Keratinocyte (primary cell): Measurements from ENCODE around the gene DACH1. TPM values are rescaled to one million over a fixed set of nuclear protein-coding genes. Genes with fewer than 3 reads are reported as not detected.
"Not testable (repeated sequence)": the region's sequence is repeated elsewhere in the genome, so short reads cannot be mapped to it uniquely, and the experiment has no call there.

Experiments
- DNase-seq: peaks from one replicate; pipeline ENCODE4 v3.0.0-alpha.2; 2011; ENCODE audit warnings: low read depth, missing footprints, low spot score
- FAIRE-seq: peaks from 2 replicates; lab custom pipeline; 2011; peaks lifted over from hg19 to GRCh38; lab: Jason Lieb, UNC
- H2AFZ ChIP-seq: 2 replicates; pipeline ENCODE4 v1.6.0; 2012; ENCODE audit warnings: low read length, control low read depth, inconsistent platforms; ENCODE audit not compliant: control insufficient read depth
- H3K27ac ChIP-seq: 2 replicates; pipeline ENCODE4 v1.5.1; 2011; ENCODE audit warnings: low read length; ENCODE audit not compliant: control insufficient read depth, insufficient read depth
- H3K27me3 ChIP-seq: 3 replicates; pipeline ENCODE4 v1.6.0; 2011; ENCODE audit warnings: low read length; ENCODE audit not compliant: control insufficient read depth, insufficient read depth; ENCODE audit errors: extremely low read depth
- H3K36me3 ChIP-seq, 2 experiments: 2 replicates in 1 of 2; 3 replicates in 1 of 2; pipeline ENCODE4 v1.5.1; 2011; ENCODE audit warnings: low read length in 2 of 2, mild to moderate bottlenecking in 1 of 2; ENCODE audit not compliant: control insufficient read depth in 2 of 2, insufficient read depth in 2 of 2; ENCODE audit errors: extremely low read depth in 1 of 2
- H3K4me1 ChIP-seq: 3 replicates; pipeline ENCODE4 v1.5.1; 2011; ENCODE audit warnings: low read length; ENCODE audit not compliant: control insufficient read depth, insufficient read depth; ENCODE audit errors: extremely low read depth
- H3K4me2 ChIP-seq: 3 replicates; pipeline ENCODE4 v1.6.0; 2011; ENCODE audit warnings: low read depth, low read length; ENCODE audit not compliant: control insufficient read depth, insufficient read depth; ENCODE audit errors: extremely low read depth
- H3K4me3 ChIP-seq, 3 experiments: fragments of 200-600 bp in 1 of 3; sonication (generic) in 1 of 3; 2 replicates in 2 of 3; 3 replicates in 1 of 3; pipeline ENCODE4 v1.5.1; 2011 to 2016; ENCODE audit warnings: low read length in 3 of 3, mild to moderate bottlenecking in 3 of 3, control low read depth in 2 of 3, inconsistent platforms in 1 of 3, low read depth in 1 of 3, mixed read lengths in 1 of 3, mixed run types in 1 of 3, moderate library complexity in 1 of 3; ENCODE audit not compliant: control insufficient read depth in 2 of 3, insufficient read depth in 2 of 3; ENCODE audit errors: extremely low read depth in 1 of 3
- H3K79me2 ChIP-seq: 2 replicates; pipeline ENCODE4 v1.6.0; 2012; ENCODE audit warnings: low read length; ENCODE audit not compliant: control insufficient read depth, insufficient read depth
- H3K9ac ChIP-seq: 3 replicates; pipeline ENCODE4 v1.6.0; 2011; ENCODE audit warnings: low read length; ENCODE audit not compliant: control insufficient read depth, insufficient read depth; ENCODE audit errors: extremely low read depth
- H3K9me1 ChIP-seq: 3 replicates; pipeline ENCODE4 v1.6.0; 2011; ENCODE audit warnings: low read length; ENCODE audit not compliant: control insufficient read depth, insufficient read depth; ENCODE audit errors: extremely low read depth
- H3K9me3 ChIP-seq: 2 replicates; pipeline ENCODE4 v1.5.1; 2012; ENCODE audit warnings: low read depth, low read length; ENCODE audit not compliant: control insufficient read depth
- H4K20me1 ChIP-seq: 3 replicates; pipeline ENCODE4 v1.6.0; 2011; ENCODE audit warnings: low read length; ENCODE audit not compliant: control insufficient read depth, insufficient read depth; ENCODE audit errors: extremely low read depth
- EZH2 ChIP-seq: IDR thresholded peaks from one replicate; pipeline ENCODE4 v1.6.1; 2012; ENCODE audit warnings: inconsistent platforms, mild to moderate bottlenecking, low read length, moderate library complexity
- dilution Hi-C: fragments of 300-500 bp; cut with MboI; formaldehyde crosslinking; loops from one replicate; pipeline ENCODE4 v1.7.0; 2020; ENCODE audit warnings: low sequenced_read_pairs; ENCODE audit not compliant: extremely low pct_ligation_motif_present
- polyA plus RNA-seq, 5 experiments: library from polyadenylated mRNA; depleted of rRNA in 3 of 5; stranded (reverse) in 3 of 5; stranded (forward) in 1 of 5; unstranded in 1 of 5; fragments of >200 nt; gene quantifications; 1 replicate in 1 of 5; 2 replicates in 3 of 5; 3 replicates in 1 of 5; pipeline versions ENCODE4 v1.2.1 to v1.2.3, GENCODE V29; 2011 to 2012; ENCODE audit warnings: missing spikeins in 2 of 5, low read depth in 1 of 5, low replicate concordance in 1 of 5
- TF ChIP-seq, protein P1 (sequence below), 3 experiments: IDR thresholded peaks in 1 of 3; conservative IDR thresholded peaks in 1 of 3; optimal IDR thresholded peaks in 1 of 3; 2 replicates in 2 of 3; 3 replicates in 1 of 3; pipeline versions ENCODE3 to v1.5.1; 2011; ENCODE audit warnings: low read length in 3 of 3, mild to moderate bottlenecking in 3 of 3, moderate library complexity in 2 of 3, control low read depth in 1 of 3, inconsistent platforms in 1 of 3; ENCODE audit not compliant: insufficient read depth in 2 of 3; ENCODE audit errors: extremely low read depth in 1 of 3

DACH1 gene
- polyA plus RNA-seq, 1 donor (not counting 4 experiments of a cell fraction or from before 2014, with no cell fraction given): not detected

DNA sequence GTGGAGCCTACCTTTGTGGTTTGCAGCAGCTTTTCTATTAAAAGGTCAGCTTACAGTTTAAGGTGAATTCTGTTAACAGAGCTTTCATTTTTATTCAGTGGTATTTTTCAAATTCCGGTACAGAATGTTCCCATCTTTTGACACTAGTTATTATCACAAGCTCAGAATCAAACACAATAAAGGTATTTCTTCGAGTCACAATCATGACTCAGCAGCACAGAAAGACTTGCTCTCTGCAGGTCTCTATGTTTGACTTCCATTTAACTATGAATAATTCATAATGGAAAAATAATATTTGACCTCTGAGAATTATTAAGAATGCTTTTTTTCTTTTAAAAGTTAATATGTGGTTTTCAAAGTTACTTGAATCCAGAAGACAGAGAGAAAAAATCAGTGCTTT is 28.2 kb downstream of the DACH1 start:
- H3K27me3 ChIP-seq: no peaks in the 10 kb centered on the region
- no peaks in the 10 kb centered on the region for H3K79me2 ChIP-seq
- dilution Hi-C loops: no loop called here
- no peak overlapping the region for H3K4me3 ChIP-seq
- no peak overlapping the region for H3K9ac ChIP-seq
- no peaks in the 10 kb centered on the region for H4K20me1 ChIP-seq
- H3K4me2 ChIP-seq: no peak overlapping the region
- H3K27ac ChIP-seq: no peak overlapping the region
- TF ChIP-seq EZH2: no peak
- TF ChIP-seq, protein P1, sequence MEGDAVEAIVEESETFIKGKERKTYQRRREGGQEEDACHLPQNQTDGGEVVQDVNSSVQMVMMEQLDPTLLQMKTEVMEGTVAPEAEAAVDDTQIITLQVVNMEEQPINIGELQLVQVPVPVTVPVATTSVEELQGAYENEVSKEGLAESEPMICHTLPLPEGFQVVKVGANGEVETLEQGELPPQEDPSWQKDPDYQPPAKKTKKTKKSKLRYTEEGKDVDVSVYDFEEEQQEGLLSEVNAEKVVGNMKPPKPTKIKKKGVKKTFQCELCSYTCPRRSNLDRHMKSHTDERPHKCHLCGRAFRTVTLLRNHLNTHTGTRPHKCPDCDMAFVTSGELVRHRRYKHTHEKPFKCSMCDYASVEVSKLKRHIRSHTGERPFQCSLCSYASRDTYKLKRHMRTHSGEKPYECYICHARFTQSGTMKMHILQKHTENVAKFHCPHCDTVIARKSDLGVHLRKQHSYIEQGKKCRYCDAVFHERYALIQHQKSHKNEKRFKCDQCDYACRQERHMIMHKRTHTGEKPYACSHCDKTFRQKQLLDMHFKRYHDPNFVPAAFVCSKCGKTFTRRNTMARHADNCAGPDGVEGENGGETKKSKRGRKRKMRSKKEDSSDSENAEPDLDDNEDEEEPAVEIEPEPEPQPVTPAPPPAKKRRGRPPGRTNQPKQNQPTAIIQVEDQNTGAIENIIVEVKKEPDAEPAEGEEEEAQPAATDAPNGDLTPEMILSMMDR (optimal IDR thresholded peaks at IDR 0.05 in 1 of 3, IDR thresholded peaks at IDR 0.05 in 1 of 3, conservative IDR thresholded peaks at IDR 0.05 in 1 of 3; ENCODE audit: extremely low read depth in 1 of 3, insufficient read depth in 2 of 3, low read length in 3 of 3): no peak
- no peaks in the 10 kb centered on the region for H3K4me1 ChIP-seq
- H3K9me1 ChIP-seq: no peaks in the 10 kb centered on the region
- no peak overlapping the region for H2AFZ ChIP-seq
- no peaks in the 10 kb centered on the region for H3K36me3 ChIP-seq
- DNase-seq (no peak), FAIRE-seq (no peak)
- no peaks in the 10 kb centered on the region for H3K9me3 ChIP-seq

DNA sequence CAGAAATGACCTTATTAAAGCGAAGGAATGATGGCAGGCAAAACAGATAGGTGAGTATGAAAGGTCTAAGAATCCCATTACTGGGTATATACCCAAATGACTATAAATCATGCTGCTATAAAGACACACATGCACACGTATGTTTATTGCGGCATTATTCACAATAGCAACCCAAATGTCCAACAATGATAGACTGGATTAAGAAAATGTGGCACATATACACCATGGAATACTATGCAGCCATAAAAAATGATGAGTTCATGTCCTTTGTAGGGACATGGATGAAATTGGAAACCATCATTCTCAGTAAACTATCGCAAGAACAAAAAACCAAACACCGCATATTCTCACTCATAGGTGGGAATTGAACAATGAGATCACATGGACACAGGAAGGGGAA is 29.4 kb downstream of the DACH1 start:
- H3K27me3 ChIP-seq, H3K36me3 ChIP-seq, H2AFZ ChIP-seq, H3K27ac ChIP-seq, dilution Hi-C loops, H4K20me1 ChIP-seq, H3K9me3 ChIP-seq, H3K9me1 ChIP-seq, DNase-seq, H3K4me2 ChIP-seq, H3K79me2 ChIP-seq, H3K4me1 ChIP-seq, H3K9ac ChIP-seq, FAIRE-seq, H3K4me3 ChIP-seq: not testable (repeated sequence)

DNA sequence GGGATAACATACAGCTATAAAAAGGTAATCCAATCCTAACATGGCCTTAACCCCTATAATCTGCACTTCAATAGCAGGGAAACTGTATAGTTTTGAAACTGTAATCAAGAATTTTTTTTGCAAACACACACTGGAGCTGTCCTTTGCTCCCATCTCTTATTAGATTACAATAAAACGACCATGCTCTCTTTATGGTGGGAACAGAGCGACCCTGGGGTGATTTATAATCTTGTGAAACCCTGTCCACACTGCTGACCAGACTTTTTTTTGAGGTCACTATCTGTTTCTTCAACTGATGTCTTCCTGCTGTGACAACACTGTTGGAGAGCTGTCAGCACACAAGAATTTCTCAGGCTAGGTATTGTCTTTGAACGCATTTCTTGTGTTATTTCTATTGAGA is 35.3 kb downstream of the DACH1 start:
- Histone ChIP-seq H3K79me2 (no peaks in the 10 kb centered on the region), H3K4me1 (no peaks in the 10 kb centered on the region), H4K20me1 (no peaks in the 10 kb centered on the region), H3K4me2 (no peak overlapping the region), H3K36me3 (no peaks in the 10 kb centered on the region), H2AFZ (no peak overlapping the region), H3K27ac (no peak overlapping the region), H3K9ac (no peak overlapping the region), H3K27me3 (no peaks in the 10 kb centered on the region), H3K9me3 (no peaks in the 10 kb centered on the region), H3K9me1 (no peaks in the 10 kb centered on the region), H3K4me3 (no peak overlapping the region)
- dilution Hi-C loops: no loop called here
- no peak for DNase-seq
- no peak for FAIRE-seq
- TF ChIP-seq EZH2: no peak
- TF ChIP-seq, protein P1 (optimal IDR thresholded peaks at IDR 0.05 in 1 of 3, IDR thresholded peaks at IDR 0.05 in 1 of 3, conservative IDR thresholded peaks at IDR 0.05 in 1 of 3; ENCODE audit: extremely low read depth in 1 of 3, insufficient read depth in 2 of 3, low read length in 3 of 3): no peak
